NCI-H146 treated with DMSO at 0.1 percent for 48 hours (cell line): ENCODE results near the gene PFKM.

Experiments
- DNase-seq: peaks from one replicate; lab custom pipeline; 2025; ENCODE audit not compliant: unreplicated experiment; lab: John Stamatoyannopoulos, UW

PFKM gene

GRCh38 chr12:48119078-48119833 lies at the start of gene PFKM:
Gene PFKM (plus strand): TSS chr12:48119364. CDS start chr12:48122775, 3,411 bp downstream.
- peak; percentile 95 for DNase-seq

- DNase-seq, result no peak
Measured at GRCh38 chr12:48070033-48070432, 49.1 kb upstream of the PFKM start.

GRCh38 chr12:48070731-48071130 lies 48.4 kb upstream of the PFKM start:
- DNase-seq, result no peak

DNA sequence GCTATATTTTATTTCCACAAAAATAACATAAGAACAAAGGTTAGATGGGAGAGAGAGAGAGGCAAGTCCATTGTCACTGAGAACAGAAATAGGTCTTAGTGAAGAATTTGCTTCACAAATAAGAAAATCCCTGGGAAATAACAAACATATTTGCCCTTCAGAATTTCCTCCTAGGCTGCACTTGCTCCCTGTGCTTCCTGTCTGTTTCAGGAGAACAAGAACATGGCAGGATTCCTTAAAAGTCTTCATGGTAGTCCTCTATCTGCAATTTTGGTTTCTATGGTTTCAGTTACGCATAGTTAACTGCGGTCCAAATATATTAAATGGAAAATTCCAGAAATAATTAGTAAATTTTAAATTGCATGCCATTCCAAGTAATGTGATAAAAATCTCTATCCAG lies 47.4 kb upstream of the PFKM start:
- DNase-seq, result no peak

GRCh38 chr12:48072266-48072665 lies 46.9 kb upstream of the PFKM start:
- no peak for DNase-seq

DNA sequence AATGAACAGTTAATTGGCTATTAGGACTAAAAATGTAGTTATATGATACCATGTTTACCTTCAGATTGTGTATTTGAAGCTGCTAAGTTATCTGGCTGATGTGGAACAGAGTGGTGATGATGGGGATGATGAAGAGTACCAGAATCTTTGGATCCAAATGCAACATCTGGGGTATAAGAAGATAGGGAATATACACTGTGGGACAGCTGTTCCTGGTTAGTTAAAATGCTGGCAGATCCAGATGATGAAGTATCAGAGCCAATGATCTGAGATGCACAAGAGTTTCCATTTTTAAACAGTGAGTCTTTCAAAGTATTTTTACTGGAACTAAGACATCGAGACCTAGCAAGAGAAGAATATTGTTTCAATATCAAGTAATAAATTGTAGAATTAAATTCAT lies 44.9 kb upstream of the PFKM start:
- no peak for DNase-seq

- no peak for DNase-seq
Measured at GRCh38 chr12:48075832-48076231, 43.3 kb upstream of the PFKM start.

GRCh38 chr12:48077111-48077510 lies 42.1 kb upstream of the PFKM start:
- DNase-seq, result no peak

- no peak for DNase-seq
Measured at GRCh38 chr12:48078901-48079300, 40.3 kb upstream of the PFKM start.

DNA sequence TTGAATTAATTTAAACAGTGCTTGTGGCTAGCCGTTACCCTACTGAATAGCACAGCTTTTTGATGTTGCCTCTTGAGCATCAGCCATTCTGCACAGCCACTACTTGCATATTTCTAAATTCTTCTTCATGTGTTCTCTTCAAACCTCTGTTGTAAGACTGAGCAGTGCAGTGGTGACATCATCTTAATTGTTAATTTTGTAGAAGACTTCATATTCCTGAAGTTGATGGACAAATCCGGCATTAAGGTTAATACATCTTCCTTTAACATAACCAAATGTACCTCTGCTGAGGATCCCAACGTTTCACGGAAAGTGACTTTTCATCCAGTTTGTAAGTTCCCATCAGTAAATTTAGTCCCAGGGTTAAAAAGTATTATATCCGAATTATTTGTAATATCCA lies 38.9 kb upstream of the PFKM start:
- no peak for DNase-seq

GRCh38 chr12:48080821-48081220 lies 38.3 kb upstream of the PFKM start:
- DNase-seq, result no peak

DNA sequence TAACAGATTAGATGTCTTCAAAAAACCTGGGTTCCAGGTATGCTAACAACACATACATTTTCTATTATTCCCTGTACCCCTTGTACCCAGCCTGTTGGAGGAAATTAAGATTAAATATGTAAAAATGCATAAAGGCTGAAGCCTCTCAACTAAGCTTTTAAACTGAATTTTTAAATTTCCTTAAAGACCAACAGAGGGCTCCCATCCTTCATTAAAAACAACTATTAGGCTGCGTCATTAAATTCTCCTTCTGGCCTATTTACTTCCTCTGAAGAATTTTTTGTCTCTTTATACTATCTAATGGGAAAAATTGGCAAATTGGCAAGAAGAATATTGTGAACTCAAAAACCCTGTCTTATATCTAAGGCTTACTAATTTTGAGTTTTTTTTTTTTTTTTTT lies 35.1 kb upstream of the PFKM start:
- DNase-seq, result no peak

DNA sequence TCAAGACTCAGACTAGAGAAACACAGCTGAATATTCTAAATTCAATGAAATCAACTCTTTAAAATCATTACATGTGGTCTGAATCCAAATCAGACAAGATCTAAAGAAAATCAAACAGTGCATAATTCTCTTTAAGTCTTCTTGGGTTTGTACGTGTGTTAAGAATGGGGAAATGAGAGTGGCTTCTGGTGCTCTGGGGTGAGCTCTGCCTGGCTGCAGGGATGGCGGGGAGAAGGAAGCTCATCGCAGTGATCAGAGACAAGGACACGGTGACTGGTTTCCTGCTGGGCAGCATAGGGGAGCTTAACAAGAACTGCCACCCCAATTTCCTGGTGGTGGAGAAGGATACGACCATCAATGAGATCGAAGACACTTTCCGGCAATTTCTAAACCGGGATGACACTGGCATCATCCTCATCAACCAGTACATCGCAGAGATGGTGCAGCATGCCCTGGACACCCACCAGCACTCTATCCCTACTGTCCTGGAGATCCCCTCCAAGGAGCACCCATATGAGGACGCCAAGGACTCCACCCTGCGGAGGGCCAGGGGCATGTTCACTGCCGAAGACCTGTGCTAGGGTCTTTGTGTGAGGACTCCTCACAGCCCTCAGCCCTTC lies 34.2 kb upstream of the PFKM start:
- DNase-seq, result no peak

DNA sequence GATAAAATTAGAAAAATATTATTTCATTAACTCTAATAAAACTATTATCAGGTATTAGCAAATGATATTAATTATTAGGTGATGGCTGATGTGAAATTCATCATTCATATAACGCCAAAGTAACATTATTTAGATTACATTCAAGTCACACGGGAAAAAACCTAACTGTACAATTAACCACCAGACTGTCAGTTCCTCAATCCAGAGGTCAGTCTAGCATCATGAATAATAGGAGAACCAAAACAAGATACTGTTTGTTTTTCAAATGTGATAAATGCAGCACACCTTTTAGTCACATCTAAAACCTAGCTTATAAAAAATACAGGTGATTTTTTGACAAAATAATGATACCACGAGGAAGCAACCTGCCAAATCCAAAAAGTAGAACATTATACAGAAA lies 32.8 kb upstream of the PFKM start:
- no peak for DNase-seq

DNA sequence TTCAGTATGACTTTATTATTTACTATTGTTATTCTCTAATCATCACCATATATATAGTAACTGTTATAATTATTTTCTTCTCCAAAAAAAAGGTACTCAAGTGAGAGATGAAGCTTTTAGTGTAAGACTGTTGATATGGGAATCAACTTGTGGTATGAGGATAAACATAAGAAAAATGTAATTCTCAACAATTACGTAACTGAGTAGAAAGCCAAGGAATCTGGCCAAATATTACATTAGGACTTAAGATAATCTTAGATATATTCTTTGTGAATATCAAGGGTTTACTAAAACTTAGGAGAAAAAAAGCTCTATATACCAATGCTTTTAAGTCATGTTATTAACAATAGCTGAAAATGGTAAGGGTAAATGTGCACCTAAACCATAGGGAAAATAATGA lies 26.6 kb upstream of the PFKM start:
- DNase-seq, result no peak

GRCh38 chr12:48104531-48104930 lies 14.6 kb upstream of the PFKM start:
- DNase-seq, result no peak

DNA sequence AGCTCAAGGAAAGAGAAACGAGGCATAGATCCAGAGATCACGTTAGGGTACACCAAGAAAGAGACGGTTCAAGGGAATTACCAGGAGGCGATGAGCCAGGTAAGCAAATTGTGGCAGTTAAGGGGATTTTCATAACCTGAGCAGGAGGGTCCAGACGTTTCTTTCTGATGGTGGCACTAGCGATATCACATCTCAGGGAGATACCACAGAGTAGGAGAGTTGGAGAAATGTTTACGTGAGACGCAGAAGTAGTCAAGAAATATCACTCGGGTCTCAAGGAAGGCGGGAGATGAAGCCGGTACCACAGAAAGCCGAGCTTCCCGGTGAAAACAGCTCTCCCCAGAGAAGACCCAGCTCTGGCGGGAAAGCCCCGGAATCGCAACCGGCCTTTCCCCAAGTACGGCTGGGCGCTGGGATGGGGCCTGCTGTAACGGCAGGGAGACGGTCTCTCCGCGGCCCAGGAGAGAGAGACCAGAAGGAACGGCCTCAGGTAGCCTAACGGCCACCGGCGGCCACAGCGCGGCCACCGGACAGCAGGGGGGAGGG lies 13.8 kb upstream of the PFKM start:
- DNase-seq, result no peak

- DNase-seq, result peak; percentile 92
Measured at GRCh38 chr12:48105867-48106680, 13.1 kb upstream of the PFKM start, which contains the start of gene SENP1. Gene SENP1 (minus strand): TSS chr12:48106079. CDS start chr12:48101472, 4,607 bp downstream.

DNA sequence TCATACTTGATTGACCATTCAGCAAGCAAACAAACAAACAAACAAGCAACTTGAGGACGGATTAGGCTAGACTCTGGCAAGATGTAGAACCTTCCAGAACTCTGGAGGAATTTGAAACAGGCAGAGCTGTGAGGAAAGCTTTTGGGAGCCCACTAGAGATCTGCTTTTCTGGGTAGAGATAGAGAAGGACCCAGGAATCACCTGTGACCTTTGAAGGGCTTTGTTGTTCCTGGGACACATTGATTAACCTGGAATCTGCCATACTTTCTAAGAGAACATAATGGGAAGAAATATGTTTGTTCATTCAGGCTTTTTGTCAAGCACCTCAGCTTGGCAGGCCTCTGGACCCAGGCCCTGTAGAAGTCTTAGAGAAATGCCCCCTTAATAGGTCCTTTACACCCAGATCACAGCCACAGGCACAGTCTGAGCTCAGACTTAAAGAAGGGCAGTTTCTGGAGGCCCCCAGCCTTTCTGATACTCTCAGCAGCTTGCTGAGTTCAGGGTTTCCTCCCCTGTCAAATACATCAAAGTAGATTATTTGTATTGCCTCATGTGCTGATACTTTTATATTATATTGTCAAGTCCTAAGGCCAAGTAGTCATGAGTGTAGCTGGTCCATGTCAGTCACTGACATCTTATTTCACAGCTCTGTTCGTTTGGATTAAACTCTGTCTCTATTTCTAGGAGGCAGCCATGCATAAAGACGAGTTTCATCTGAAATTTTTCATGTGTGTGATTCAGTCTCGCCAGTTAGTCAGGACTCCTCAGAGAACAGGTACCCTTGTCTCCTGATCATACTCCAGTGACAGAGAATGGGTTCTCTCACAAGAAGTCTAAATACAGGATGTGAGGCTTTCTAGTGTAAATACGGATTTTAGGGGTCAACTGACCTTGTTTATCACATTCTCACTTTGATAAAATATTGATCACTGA lies 12.2 kb upstream of the PFKM start:
- DNase-seq, result no peak

DNA sequence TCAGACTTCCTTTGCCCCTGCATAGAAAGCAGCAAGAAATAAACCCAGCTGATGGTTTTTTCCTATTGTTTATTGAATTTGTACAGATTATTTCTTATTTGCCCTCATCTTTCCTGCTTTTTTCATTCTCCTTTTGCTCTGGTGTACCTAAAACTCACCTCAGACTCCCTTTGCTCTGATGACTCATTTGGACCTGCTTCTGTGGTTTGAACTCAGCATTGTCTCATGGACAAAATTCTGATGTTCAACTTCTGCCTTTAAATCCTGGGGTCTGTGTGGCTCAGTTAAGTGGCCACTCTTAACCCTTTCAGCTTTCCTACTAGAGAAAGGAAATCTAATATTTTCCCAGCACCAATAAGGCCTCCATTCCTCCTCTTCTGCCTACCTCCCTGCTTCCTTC lies 9.7 kb upstream of the PFKM start:
- no peak for DNase-seq
